ENCODE results near the gene ERVMER34-1. TPM values are rescaled to one million over a fixed set of nuclear protein-coding genes. Genes with fewer than 3 reads are reported as not detected.

Gene ERVMER34-1
- not detected for total RNA-seq

- H3K4me3 ChIP-seq: peak within 1 kb of the TSS; percentile 60 to 61
- TF ChIP-seq CTCF (IDR thresholded peaks at IDR 0.05): no peak
- H3K27me3 ChIP-seq: no peaks in the 10 kb centered on the region
- intact Hi-C loops (cut with DNase I): no loop called here
- no peak for DNase-seq (ENCODE audit: low spot score in 2 of 2)
- H3K9me3 ChIP-seq: no peaks in the 10 kb centered on the region
- H3K4me1 ChIP-seq: peaks cover 0 to 6% of the 10 kb centered on the region in 2 donors
- no peaks in the 10 kb centered on the region for H3K36me3 ChIP-seq
- no peak within 1 kb of the TSS for H3K27ac ChIP-seq
Observed at GRCh38 chr4:52750819-52751486, at the start of gene ERVMER34-1. Gene ERVMER34-1 (minus strand): TSS chr4:52751425. CDS start chr4:52745520, 5,905 bp downstream.

- H3K36me3 ChIP-seq: no peaks in the 10 kb centered on the region
- no peak for DNase-seq (ENCODE audit: low spot score in 2 of 2)
- no peak overlapping the region for H3K4me3 ChIP-seq
- no peaks in the 10 kb centered on the region for H3K27me3 ChIP-seq
- TF ChIP-seq CTCF (IDR thresholded peaks at IDR 0.05): no peak
- no peaks in the 10 kb centered on the region for H3K9me3 ChIP-seq
- H3K27ac ChIP-seq: no peak overlapping the region
- no peaks in the 10 kb centered on the region for H3K4me1 ChIP-seq
- intact Hi-C loops (cut with DNase I): no loop called here
Observed at GRCh38 chr4:52799813-52800212, 48.6 kb upstream of the ERVMER34-1 start.

- intact Hi-C loops (cut with DNase I): no loop called here
- TF ChIP-seq CTCF (IDR thresholded peaks at IDR 0.05): no peak
- DNase-seq (ENCODE audit: low spot score in 2 of 2): no peak
- Histone ChIP-seq H3K4me1 (no peaks in the 10 kb centered on the region), H3K9me3 (no peaks in the 10 kb centered on the region), H3K4me3 (no peak overlapping the region), H3K27ac (no peak overlapping the region), H3K27me3 (no peaks in the 10 kb centered on the region), H3K36me3 (no peaks in the 10 kb centered on the region)
Observed at GRCh38 chr4:52795533-52795932, 44.3 kb upstream of the ERVMER34-1 start.

- intact Hi-C loops (cut with DNase I): no loop called here
- H3K4me1 ChIP-seq: no peaks in the 10 kb centered on the region
- H3K4me3 ChIP-seq: no peak overlapping the region
- H3K36me3 ChIP-seq: no peaks in the 10 kb centered on the region
- H3K9me3 ChIP-seq: no peaks in the 10 kb centered on the region
- DNase-seq (ENCODE audit: low spot score in 2 of 2): no peak
- TF ChIP-seq CTCF (IDR thresholded peaks at IDR 0.05): no peak
- no peak overlapping the region for H3K27ac ChIP-seq
- H3K27me3 ChIP-seq: no peaks in the 10 kb centered on the region
Observed at GRCh38 chr4:52791936-52792335, 40.7 kb upstream of the ERVMER34-1 start.

- intact Hi-C loops (cut with DNase I): no loop called here
- H3K9me3 ChIP-seq: no peaks in the 10 kb centered on the region
- no peaks in the 10 kb centered on the region for H3K36me3 ChIP-seq
- no peaks in the 10 kb centered on the region for H3K27me3 ChIP-seq
- H3K4me1 ChIP-seq: no peaks in the 10 kb centered on the region
- H3K27ac ChIP-seq: no peak overlapping the region
- TF ChIP-seq CTCF (IDR thresholded peaks at IDR 0.05): no peak
- H3K4me3 ChIP-seq: no peak overlapping the region
- no peak for DNase-seq (ENCODE audit: low spot score in 2 of 2)
Observed at GRCh38 chr4:52789774-52790173, 38.5 kb upstream of the ERVMER34-1 start.

- no peaks in the 10 kb centered on the region for H3K4me1 ChIP-seq
- H3K9me3 ChIP-seq: no peaks in the 10 kb centered on the region
- H3K36me3 ChIP-seq: no peaks in the 10 kb centered on the region
- H3K27me3 ChIP-seq: no peaks in the 10 kb centered on the region
- no peak overlapping the region for H3K4me3 ChIP-seq
- DNase-seq (ENCODE audit: low spot score in 2 of 2): no peak
- H3K27ac ChIP-seq: no peak overlapping the region
- intact Hi-C loops (cut with DNase I): no loop called here
- TF ChIP-seq CTCF (IDR thresholded peaks at IDR 0.05): no peak
Observed at GRCh38 chr4:52788806-52789205, 37.6 kb upstream of the ERVMER34-1 start.
